ENCODE data around the gene KLHL34.

Gene KLHL34

DNA sequence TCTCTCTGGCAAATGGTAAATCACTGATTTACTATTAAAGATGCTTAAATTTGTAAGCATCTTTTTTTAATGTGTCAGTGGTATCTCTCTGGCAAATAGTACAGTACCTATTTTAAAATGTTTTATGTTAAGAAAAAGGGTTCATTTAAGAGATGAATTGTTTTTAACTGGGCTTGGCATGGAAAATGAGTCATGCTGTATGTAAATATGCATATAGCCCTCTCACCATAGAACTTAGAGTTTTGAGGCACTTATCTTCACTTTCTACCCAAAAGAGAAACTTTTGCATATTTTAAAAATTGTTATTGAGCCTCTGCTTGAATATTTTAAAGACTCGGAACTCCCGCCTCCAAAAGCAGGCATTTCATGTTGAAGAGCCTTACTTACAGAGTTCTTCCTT, 37.9 kb downstream of the KLHL34 start:
- Histone ChIP-seq H3K4me1 (ENCODE audit: insufficient read depth, poor library complexity, severe bottlenecking) (no peaks in the 10 kb centered on the region), H3K27me3 (ENCODE audit: insufficient read depth, poor library complexity, severe bottlenecking) (no peaks in the 10 kb centered on the region), H3K27ac (ENCODE audit: poor library complexity, severe bottlenecking) (no peak overlapping the region), H3K9me3 (ENCODE audit: severe bottlenecking) (no peaks in the 10 kb centered on the region), H3K36me3 (ENCODE audit: low read depth) (no peaks in the 10 kb centered on the region), H3K4me3 (ENCODE audit: severe bottlenecking) (no peak overlapping the region)
- TF ChIP-seq, protein P1, sequence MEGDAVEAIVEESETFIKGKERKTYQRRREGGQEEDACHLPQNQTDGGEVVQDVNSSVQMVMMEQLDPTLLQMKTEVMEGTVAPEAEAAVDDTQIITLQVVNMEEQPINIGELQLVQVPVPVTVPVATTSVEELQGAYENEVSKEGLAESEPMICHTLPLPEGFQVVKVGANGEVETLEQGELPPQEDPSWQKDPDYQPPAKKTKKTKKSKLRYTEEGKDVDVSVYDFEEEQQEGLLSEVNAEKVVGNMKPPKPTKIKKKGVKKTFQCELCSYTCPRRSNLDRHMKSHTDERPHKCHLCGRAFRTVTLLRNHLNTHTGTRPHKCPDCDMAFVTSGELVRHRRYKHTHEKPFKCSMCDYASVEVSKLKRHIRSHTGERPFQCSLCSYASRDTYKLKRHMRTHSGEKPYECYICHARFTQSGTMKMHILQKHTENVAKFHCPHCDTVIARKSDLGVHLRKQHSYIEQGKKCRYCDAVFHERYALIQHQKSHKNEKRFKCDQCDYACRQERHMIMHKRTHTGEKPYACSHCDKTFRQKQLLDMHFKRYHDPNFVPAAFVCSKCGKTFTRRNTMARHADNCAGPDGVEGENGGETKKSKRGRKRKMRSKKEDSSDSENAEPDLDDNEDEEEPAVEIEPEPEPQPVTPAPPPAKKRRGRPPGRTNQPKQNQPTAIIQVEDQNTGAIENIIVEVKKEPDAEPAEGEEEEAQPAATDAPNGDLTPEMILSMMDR (IDR thresholded peaks at IDR 0.05; ENCODE audit: poor library complexity, severe bottlenecking), result no peak
- DNase-seq (ENCODE audit: low spot score), result no peak
- no peak for ATAC-seq (ENCODE audit: low read depth)

DNA sequence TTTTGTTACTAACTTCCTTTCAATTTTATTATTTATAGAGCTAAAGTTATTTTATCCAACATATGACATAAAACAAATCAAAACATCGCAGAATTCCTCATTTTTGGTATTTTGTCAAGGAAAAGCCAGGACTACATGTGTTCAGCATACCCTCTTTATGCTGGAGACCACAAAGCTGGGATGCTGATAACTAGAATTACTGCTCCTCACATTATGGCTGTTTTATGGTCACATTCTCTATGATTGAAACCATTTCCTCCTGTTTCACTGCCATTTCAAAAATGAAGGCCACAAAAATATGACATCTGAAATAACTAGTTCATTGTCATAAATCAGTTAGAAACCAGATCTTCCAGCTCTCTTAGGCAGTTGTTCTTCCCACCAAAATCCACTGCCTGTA, 41.7 kb downstream of the KLHL34 start:
- H3K27ac ChIP-seq (ENCODE audit: poor library complexity, severe bottlenecking), result no peak overlapping the region
- no peaks in the 10 kb centered on the region for H3K4me1 ChIP-seq (ENCODE audit: insufficient read depth, poor library complexity, severe bottlenecking)
- ATAC-seq (ENCODE audit: low read depth), result no peak
- TF ChIP-seq, protein P1 (IDR thresholded peaks at IDR 0.05; ENCODE audit: poor library complexity, severe bottlenecking), result no peak
- DNase-seq (ENCODE audit: low spot score), result no peak
- no peaks in the 10 kb centered on the region for H3K36me3 ChIP-seq (ENCODE audit: low read depth)
- no peaks in the 10 kb centered on the region for H3K27me3 ChIP-seq (ENCODE audit: insufficient read depth, poor library complexity, severe bottlenecking)
- no peak overlapping the region for H3K4me3 ChIP-seq (ENCODE audit: severe bottlenecking)
- H3K9me3 ChIP-seq (ENCODE audit: severe bottlenecking), result no peaks in the 10 kb centered on the region

DNA sequence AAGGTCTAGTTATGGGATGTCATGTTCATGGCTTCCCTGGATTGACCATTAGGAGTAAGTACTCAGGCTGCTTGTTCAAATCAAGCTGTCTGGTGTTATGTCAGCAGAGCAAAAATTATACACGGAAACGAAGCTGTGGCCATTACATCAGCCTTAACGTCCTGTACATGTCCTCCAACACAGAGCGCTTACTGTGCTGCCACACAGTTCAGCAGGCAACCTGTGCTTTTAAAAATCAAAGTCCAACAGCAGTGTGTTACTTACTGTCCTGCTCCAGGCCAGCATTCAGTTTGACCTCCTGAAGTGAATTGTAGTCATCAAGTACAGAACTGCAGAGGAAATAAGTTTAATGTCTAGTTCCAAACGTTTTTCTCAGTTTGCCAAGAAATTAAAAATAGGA, 46.0 kb downstream of the KLHL34 start:
- Histone ChIP-seq H3K9me3 (ENCODE audit: severe bottlenecking) (no peaks in the 10 kb centered on the region), H3K36me3 (ENCODE audit: low read depth) (no peaks in the 10 kb centered on the region), H3K4me3 (ENCODE audit: severe bottlenecking) (no peak overlapping the region), H3K4me1 (ENCODE audit: insufficient read depth, poor library complexity, severe bottlenecking) (no peaks in the 10 kb centered on the region), H3K27ac (ENCODE audit: poor library complexity, severe bottlenecking) (no peak overlapping the region), H3K27me3 (ENCODE audit: insufficient read depth, poor library complexity, severe bottlenecking) (no peaks in the 10 kb centered on the region)
- ATAC-seq (ENCODE audit: low read depth) (no peak), DNase-seq (ENCODE audit: low spot score) (no peak)
- TF ChIP-seq, protein P1 (IDR thresholded peaks at IDR 0.05; ENCODE audit: poor library complexity, severe bottlenecking), result no peak

DNA sequence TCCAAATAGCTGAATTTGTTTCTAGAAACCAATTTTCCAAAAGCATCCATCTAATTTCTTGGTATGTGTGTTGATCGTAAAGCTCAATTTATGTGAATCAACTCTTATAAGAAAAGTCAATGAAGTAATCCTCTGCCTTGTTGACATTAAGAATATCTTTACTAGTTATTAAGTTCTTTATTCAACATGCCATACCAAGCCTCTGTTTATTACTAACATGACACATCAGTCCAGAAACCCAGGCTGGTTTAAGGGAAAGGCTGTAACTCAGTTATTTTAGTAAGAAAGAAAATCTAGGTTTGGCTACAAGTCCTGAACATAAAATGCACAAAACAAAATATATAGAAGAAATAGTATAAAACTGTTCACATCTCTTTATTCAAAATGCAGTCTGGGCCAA, 48.0 kb downstream of the KLHL34 start:
- DNase-seq (ENCODE audit: low spot score) (no peak), ATAC-seq (ENCODE audit: low read depth) (no peak)
- H3K4me1 ChIP-seq (ENCODE audit: insufficient read depth, poor library complexity, severe bottlenecking), result no peaks in the 10 kb centered on the region
- H3K4me3 ChIP-seq (ENCODE audit: severe bottlenecking), result no peak overlapping the region
- H3K27ac ChIP-seq (ENCODE audit: poor library complexity, severe bottlenecking), result no peak overlapping the region
- H3K9me3 ChIP-seq (ENCODE audit: severe bottlenecking), result no peaks in the 10 kb centered on the region
- H3K27me3 ChIP-seq (ENCODE audit: insufficient read depth, poor library complexity, severe bottlenecking), result no peaks in the 10 kb centered on the region
- TF ChIP-seq, protein P1 (IDR thresholded peaks at IDR 0.05; ENCODE audit: poor library complexity, severe bottlenecking), result no peak
- no peaks in the 10 kb centered on the region for H3K36me3 ChIP-seq (ENCODE audit: low read depth)

DNA sequence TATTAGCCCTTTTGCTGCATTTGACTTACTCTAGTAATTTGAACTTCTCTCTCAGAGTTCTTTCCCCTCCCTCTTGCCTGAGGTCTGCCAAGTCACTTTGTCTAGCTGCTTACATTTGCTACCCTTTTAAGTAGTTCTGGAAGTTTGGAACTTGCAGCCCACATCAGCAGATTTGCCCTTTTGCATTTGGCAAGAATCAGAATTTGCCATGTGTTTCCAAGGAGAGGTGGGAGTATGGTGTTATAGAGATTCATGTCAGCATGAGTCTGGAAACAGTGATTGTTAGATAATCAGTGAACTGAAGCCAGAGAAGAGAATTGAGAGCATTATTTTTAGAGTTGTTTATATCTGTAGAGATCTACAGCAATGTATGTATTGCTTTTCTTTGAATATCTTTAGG, 52.1 kb downstream of the KLHL34 start:
- Histone ChIP-seq H3K27me3 (ENCODE audit: insufficient read depth, poor library complexity, severe bottlenecking) (no peaks in the 10 kb centered on the region), H3K4me3 (ENCODE audit: severe bottlenecking) (no peak overlapping the region), H3K36me3 (ENCODE audit: low read depth) (no peaks in the 10 kb centered on the region), H3K4me1 (ENCODE audit: insufficient read depth, poor library complexity, severe bottlenecking) (no peaks in the 10 kb centered on the region), H3K27ac (ENCODE audit: poor library complexity, severe bottlenecking) (no peak overlapping the region), H3K9me3 (ENCODE audit: severe bottlenecking) (no peaks in the 10 kb centered on the region)
- DNase-seq (ENCODE audit: low spot score) (no peak), ATAC-seq (ENCODE audit: low read depth) (no peak)
- TF ChIP-seq, protein P1 (IDR thresholded peaks at IDR 0.05; ENCODE audit: poor library complexity, severe bottlenecking), result no peak
